Stimulated activated naive CD8-positive, alpha-beta T cell treated with anti-CD3 and anti-CD28 coated beads, Interleukin-15, Interleukin-2, amounts not matched to agents 100 ng/mL and 50 ng/mL, for 24 hours (primary cell): ENCODE data around the gene MRPS26.

Source experiments
- H3K27ac Mint-ChIP-seq: one replicate; pipeline ENCODE4 v1.8.0; 2021; ENCODE audit warnings: mild to moderate bottlenecking, mixed read lengths
- H3K27me3 Mint-ChIP-seq: one replicate; pipeline ENCODE4 v1.8.0; 2021; ENCODE audit warnings: mixed read lengths
- H3K36me3 Mint-ChIP-seq: one replicate; pipeline ENCODE4 v1.8.0; 2021; ENCODE audit warnings: low read depth, mixed read lengths
- H3K4me1 Mint-ChIP-seq: one replicate; pipeline ENCODE4 v1.8.0; 2021; ENCODE audit warnings: low read depth, mixed read lengths
- H3K4me3 Mint-ChIP-seq: one replicate; pipeline ENCODE4 v1.8.0; 2021; ENCODE audit warnings: mild to moderate bottlenecking, mixed read lengths
- H3K9me3 Mint-ChIP-seq: one replicate; pipeline ENCODE4 v1.8.0; 2021; ENCODE audit warnings: mixed read lengths

Gene MRPS26

GRCh38 chr20:3031524-3032147, 14.2 kb upstream of the MRPS26 start:
- H3K4me1 Mint-ChIP-seq: no peaks in the 10 kb centered on the region
- H3K27ac Mint-ChIP-seq: no peak overlapping the region
- H3K36me3 Mint-ChIP-seq: peaks cover 46% of the 10 kb centered on the region
- no peak overlapping the region for H3K4me3 Mint-ChIP-seq
- no peaks in the 10 kb centered on the region for H3K27me3 Mint-ChIP-seq
- no peaks in the 10 kb centered on the region for H3K9me3 Mint-ChIP-seq

DNA sequence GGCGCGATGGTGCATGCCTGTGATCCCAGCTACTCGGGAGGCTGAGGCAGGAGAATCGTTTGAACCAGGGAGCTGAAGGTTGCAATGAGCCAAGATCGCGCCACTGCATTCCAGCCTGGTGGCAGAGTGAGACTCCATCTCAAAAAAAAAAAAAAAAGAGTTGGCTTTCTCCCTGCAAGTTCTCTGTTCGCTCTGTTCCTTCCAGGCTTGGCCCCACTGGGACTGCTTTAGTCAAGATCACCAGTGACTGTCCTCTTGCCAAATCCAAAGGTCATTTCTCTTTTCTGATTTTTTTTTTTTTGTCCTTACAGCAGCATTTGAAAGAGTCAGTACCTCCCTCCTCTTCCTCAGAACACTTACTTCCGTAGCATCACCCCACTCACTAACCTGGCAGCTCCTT, 13.2 kb upstream of the MRPS26 start:
- peaks cover 38% of the 10 kb centered on the region for H3K36me3 Mint-ChIP-seq
- H3K4me1 Mint-ChIP-seq: no peaks in the 10 kb centered on the region
- H3K27me3 Mint-ChIP-seq: no peaks in the 10 kb centered on the region
- H3K9me3 Mint-ChIP-seq: no peaks in the 10 kb centered on the region
- no peak overlapping the region for H3K27ac Mint-ChIP-seq
- H3K4me3 Mint-ChIP-seq: no peak overlapping the region

GRCh38 chr20:3037654-3038053, 8.2 kb upstream of the MRPS26 start:
- Mint-ChIP-seq H3K4me3 (no peak overlapping the region), H3K9me3 (no peaks in the 10 kb centered on the region), H3K4me1 (no peaks in the 10 kb centered on the region), H3K36me3 (peaks cover 21% of the 10 kb centered on the region), H3K27ac (no peak overlapping the region), H3K27me3 (no peaks in the 10 kb centered on the region)

- no peaks in the 10 kb centered on the region for H3K9me3 Mint-ChIP-seq
- H3K36me3 Mint-ChIP-seq: peaks cover 21% of the 10 kb centered on the region
- H3K27ac Mint-ChIP-seq: peak overlapping the region; percentile 47
- H3K4me3 Mint-ChIP-seq: no peak overlapping the region
- no peaks in the 10 kb centered on the region for H3K27me3 Mint-ChIP-seq
- no peaks in the 10 kb centered on the region for H3K4me1 Mint-ChIP-seq
Observed at GRCh38 chr20:3038454-3038853, 7.4 kb upstream of the MRPS26 start.

- no peak overlapping the region for H3K4me3 Mint-ChIP-seq
- H3K4me1 Mint-ChIP-seq: no peaks in the 10 kb centered on the region
- no peaks in the 10 kb centered on the region for H3K9me3 Mint-ChIP-seq
- H3K36me3 Mint-ChIP-seq: peaks cover 21% of the 10 kb centered on the region
- no peaks in the 10 kb centered on the region for H3K27me3 Mint-ChIP-seq
- H3K27ac Mint-ChIP-seq: peak overlapping the region; percentile 69
Observed at GRCh38 chr20:3039426-3039825, 6.4 kb upstream of the MRPS26 start.

DNA sequence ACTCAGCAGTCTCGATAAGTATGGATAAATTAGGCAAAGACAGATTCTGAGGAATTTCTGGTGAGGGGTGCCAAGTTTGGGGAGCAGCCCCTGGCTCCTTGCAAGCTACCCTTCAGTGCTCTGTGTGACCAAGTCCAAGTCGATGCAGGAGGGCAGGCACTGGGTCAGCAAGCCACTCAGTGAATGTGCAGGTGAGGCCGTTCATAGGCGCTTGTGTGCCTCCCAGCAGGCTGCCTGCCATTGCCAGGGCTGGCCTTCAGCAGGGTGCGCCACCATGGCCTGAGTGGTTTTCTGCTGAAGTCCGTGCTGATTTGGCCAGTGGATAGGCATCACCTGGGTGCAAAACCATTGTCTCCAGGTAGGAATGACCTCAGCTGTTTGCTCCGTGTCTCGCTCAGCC, 5.8 kb upstream of the MRPS26 start:
- Mint-ChIP-seq H3K27ac (no peak overlapping the region), H3K4me1 (peaks cover 4% of the 10 kb centered on the region), H3K4me3 (no peak overlapping the region), H3K9me3 (no peaks in the 10 kb centered on the region), H3K36me3 (peaks cover 17% of the 10 kb centered on the region), H3K27me3 (no peaks in the 10 kb centered on the region)

GRCh38 chr20:3041854-3042409, 3.9 kb upstream of the MRPS26 start:
- Mint-ChIP-seq H3K27me3 (no peaks in the 10 kb centered on the region), H3K9me3 (no peaks in the 10 kb centered on the region), H3K27ac (peak overlapping the region; percentile 28), H3K36me3 (peaks cover 5% of the 10 kb centered on the region), H3K4me1 (peaks cover 12% of the 10 kb centered on the region), H3K4me3 (no peak overlapping the region)

DNA sequence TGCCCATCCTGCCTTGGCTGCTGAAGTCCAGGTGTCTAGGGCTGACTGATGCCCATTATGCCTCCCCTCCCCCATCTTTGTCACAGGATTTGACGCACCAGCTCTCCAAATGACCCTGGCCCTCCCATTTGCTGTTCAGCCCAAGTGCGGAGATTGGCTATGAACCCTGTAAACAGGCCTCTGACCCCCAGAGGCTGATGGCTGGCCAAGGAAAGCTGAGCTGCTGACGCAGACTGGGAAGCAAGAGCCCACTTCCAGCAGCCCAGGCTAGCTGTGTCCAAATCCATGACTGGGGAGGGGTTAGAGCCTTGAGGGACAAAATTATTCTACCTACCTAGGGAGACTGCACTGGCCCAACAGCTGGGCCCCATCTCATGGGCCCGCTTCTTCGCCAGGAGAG, 3.2 kb upstream of the MRPS26 start:
- H3K27ac Mint-ChIP-seq: no peak overlapping the region
- peaks cover 18% of the 10 kb centered on the region for H3K4me1 Mint-ChIP-seq
- H3K36me3 Mint-ChIP-seq: peaks cover 6% of the 10 kb centered on the region
- H3K9me3 Mint-ChIP-seq: no peaks in the 10 kb centered on the region
- no peaks in the 10 kb centered on the region for H3K27me3 Mint-ChIP-seq
- H3K4me3 Mint-ChIP-seq: no peak overlapping the region

DNA sequence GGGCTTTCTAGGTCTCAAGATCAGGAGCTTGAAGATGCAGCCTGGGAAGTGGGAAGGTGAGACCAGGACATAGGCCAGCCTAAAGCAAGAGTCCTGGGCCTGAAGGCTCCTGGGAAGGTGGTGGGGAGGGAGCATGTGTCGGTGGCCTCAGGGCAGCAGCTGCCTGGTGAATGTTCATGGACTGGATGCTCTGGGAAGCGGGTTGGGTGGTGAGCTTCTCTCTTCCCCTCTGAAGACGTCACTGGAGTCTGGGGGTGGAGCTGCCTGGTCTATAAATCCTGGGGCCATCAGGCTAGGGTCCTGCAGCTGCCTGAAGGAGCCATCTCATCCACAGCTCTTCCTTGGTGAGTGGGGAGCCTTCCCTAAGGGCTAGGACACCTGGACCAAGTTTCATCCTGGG, 2.5 kb upstream of the MRPS26 start, which contains the start of gene GNRH2:
TSS of gene GNRH2 (plus strand) at position 301 of the 400 bp plus-strand sequence. CDS start 793 bp downstream, outside the sequence.
- H3K4me3 Mint-ChIP-seq: no peak within 1 kb of the TSS
- H3K27me3 Mint-ChIP-seq: no peaks in the 10 kb centered on the region
- peaks cover 11% of the 10 kb centered on the region for H3K36me3 Mint-ChIP-seq
- no peaks in the 10 kb centered on the region for H3K9me3 Mint-ChIP-seq
- no peak within 1 kb of the TSS for H3K27ac Mint-ChIP-seq
- peaks cover 19% of the 10 kb centered on the region for H3K4me1 Mint-ChIP-seq

- no peaks in the 10 kb centered on the region for H3K27me3 Mint-ChIP-seq
- H3K4me3 Mint-ChIP-seq: peak overlapping the region; percentile 97
- H3K36me3 Mint-ChIP-seq: peaks cover 18% of the 10 kb centered on the region
- peaks cover 19% of the 10 kb centered on the region for H3K4me1 Mint-ChIP-seq
- no peak overlapping the region for H3K27ac Mint-ChIP-seq
- no peaks in the 10 kb centered on the region for H3K9me3 Mint-ChIP-seq
Observed at GRCh38 chr20:3044336-3044965, 1.4 kb upstream of the MRPS26 start.

GRCh38 chr20:3045042-3045815, 623 bp upstream of the MRPS26 start:
- no peaks in the 10 kb centered on the region for H3K9me3 Mint-ChIP-seq
- H3K4me3 Mint-ChIP-seq: peak overlapping the region; percentile 97
- H3K4me1 Mint-ChIP-seq: peaks cover 19% of the 10 kb centered on the region
- no peaks in the 10 kb centered on the region for H3K27me3 Mint-ChIP-seq
- peak overlapping the region; percentile 29 for H3K27ac Mint-ChIP-seq
- H3K36me3 Mint-ChIP-seq: peaks cover 25% of the 10 kb centered on the region

GRCh38 chr20:3046677-3047462, 1.0 kb downstream of the MRPS26 start:
- H3K27ac Mint-ChIP-seq: peak overlapping the region; percentile 82
- no peaks in the 10 kb centered on the region for H3K9me3 Mint-ChIP-seq
- H3K27me3 Mint-ChIP-seq: no peaks in the 10 kb centered on the region
- peaks cover 31% of the 10 kb centered on the region for H3K36me3 Mint-ChIP-seq
- peaks cover 19% of the 10 kb centered on the region for H3K4me1 Mint-ChIP-seq
- peak overlapping the region; percentile 97 for H3K4me3 Mint-ChIP-seq

DNA sequence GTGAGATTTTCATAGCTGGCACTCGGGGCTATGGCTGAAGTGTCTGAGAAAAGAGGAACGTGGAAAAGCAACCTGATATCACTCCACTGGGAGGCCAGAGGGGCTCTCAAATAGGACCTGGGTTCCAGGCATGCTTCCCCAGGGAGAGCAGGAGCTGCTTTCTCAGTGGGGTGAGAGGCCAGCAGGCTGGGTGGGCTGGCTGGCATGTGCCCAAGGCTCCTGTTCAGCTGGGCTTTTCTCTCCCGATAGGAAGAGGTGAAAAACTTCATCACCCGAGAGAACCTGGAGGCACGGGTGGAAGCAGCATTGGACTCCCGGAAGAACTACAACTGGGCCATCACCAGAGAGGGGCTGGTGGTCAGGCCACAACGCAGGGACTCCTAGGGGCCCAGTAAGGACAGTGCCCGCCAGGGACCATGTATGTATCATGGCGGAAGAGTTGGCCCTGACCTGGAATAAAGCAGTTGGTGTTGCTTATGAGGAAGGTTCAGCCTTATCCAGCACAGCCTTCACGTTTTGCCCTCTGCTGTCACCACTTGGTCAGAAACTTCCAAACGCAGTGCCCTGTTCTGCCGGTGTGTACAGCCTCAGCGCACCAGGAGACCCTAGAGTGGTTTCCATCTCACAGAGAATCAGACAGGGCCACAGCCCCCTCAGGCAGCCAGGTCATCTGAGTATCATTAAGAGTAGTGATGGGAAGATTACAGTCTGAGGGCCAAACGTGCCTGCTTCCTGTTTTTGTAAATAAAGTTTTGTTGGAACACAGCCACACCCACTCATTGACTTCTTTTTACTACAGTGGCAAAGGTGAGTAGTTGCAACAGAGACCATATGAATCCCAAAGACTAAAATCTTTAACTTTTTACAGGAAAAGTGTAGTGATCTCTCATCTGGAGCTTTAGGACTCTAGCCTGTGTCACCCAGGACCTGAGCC, 1.9 kb downstream of the MRPS26 start:
- Mint-ChIP-seq H3K36me3 (peaks cover 31% of the 10 kb centered on the region), H3K4me1 (peaks cover 19% of the 10 kb centered on the region), H3K27ac (peak overlapping the region; percentile 36)

More for the DNA sequence above, 1.9 kb downstream of the MRPS26 start:
- Mint-ChIP-seq H3K4me3 (peak overlapping the region; percentile 97), H3K9me3 (no peaks in the 10 kb centered on the region), H3K27me3 (no peaks in the 10 kb centered on the region)
